Measurements from ENCODE around the gene LPAR3. TPM values are rescaled to one million over a fixed set of nuclear protein-coding genes. Genes with fewer than 3 reads are reported as not detected.

LPAR3 gene
- total RNA-seq, 1 donor from 2014 or later = 2.0 TPM

Other genes with a start within 250 kb of the LPAR3 start
- 12.0 TPM for gene SSX2IP, start 202.7 kb downstream of the LPAR3 start, total RNA-seq
- 0.13 TPM for gene MCOLN2, start 103.9 kb upstream of the LPAR3 start, total RNA-seq
- 0.94 TPM for gene MCOLN3, start 155.3 kb upstream of the LPAR3 start, total RNA-seq